MM.1S (cell line): Measurements from ENCODE around the gene GPR158.

Experiments
- EZH2 ChIP-seq: fragments of 300-600 bp; sonication (generic); optimal IDR thresholded peaks from 2 replicates; pipeline ENCODE3; 2017; ENCODE audit warnings: low read depth, mild to moderate bottlenecking, antibody characterized with exemption, low read length, mixed read lengths
- EZH2phosphoT487 ChIP-seq: fragments of 300-600 bp; sonication (generic); IDR thresholded peaks from 2 replicates; pipeline ENCODE4 v1.6.1; 2018; ENCODE audit warnings: antibody characterized with exemption, low read length
- TF ChIP-seq, protein P1 (sequence below): fragments of 300-600 bp; sonication (generic); IDR thresholded peaks from 2 replicates; pipeline ENCODE4 v1.5.1; 2016; ENCODE audit warnings: antibody characterized with exemption, low read length, mixed read lengths

DNA sequence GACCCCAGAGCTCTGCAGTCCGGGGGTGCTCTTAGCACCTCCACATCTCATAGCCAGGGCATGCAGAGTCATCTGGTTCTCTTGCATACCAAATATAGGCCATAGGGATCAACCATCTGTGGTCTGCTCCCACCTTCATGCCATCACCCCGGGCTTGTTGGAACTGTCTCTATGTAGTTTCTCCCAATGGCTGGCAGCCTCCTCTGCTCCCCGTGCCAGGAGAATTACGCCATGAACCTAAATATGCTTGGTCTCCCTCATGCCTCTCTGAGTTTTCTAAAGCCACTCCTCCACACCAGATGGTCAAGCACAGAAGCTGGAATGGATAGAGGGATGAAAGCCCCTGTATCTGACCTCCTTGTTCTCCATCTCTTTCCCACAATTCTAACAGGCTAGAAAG is 456.7 kb downstream of the GPR158 start:
- TF ChIP-seq EZH2 (no peak), EZH2phosphoT487 (no peak)
- TF ChIP-seq, protein P1, sequence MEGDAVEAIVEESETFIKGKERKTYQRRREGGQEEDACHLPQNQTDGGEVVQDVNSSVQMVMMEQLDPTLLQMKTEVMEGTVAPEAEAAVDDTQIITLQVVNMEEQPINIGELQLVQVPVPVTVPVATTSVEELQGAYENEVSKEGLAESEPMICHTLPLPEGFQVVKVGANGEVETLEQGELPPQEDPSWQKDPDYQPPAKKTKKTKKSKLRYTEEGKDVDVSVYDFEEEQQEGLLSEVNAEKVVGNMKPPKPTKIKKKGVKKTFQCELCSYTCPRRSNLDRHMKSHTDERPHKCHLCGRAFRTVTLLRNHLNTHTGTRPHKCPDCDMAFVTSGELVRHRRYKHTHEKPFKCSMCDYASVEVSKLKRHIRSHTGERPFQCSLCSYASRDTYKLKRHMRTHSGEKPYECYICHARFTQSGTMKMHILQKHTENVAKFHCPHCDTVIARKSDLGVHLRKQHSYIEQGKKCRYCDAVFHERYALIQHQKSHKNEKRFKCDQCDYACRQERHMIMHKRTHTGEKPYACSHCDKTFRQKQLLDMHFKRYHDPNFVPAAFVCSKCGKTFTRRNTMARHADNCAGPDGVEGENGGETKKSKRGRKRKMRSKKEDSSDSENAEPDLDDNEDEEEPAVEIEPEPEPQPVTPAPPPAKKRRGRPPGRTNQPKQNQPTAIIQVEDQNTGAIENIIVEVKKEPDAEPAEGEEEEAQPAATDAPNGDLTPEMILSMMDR: no peak
